Keratinocyte (primary cell): ENCODE data around the gene HSPA1B. TPM values are rescaled to one million over a fixed set of nuclear protein-coding genes. Genes with fewer than 3 reads are reported as not detected.
"Not testable (repeated sequence)": the region's sequence is repeated elsewhere in the genome, so short reads cannot be mapped to it uniquely, and the experiment has no call there.

ENCODE experiments used
- DNase-seq: peaks from one replicate; pipeline ENCODE4 v3.0.0-alpha.2; 2011; ENCODE audit warnings: low read depth, missing footprints, low spot score
- FAIRE-seq: peaks from 2 replicates; lab custom pipeline; 2011; peaks lifted over from hg19 to GRCh38; lab: Jason Lieb, UNC
- H2AFZ ChIP-seq: 2 replicates; pipeline ENCODE4 v1.6.0; 2012; ENCODE audit warnings: low read length, control low read depth, inconsistent platforms; ENCODE audit not compliant: control insufficient read depth
- H3K27ac ChIP-seq: 2 replicates; pipeline ENCODE4 v1.5.1; 2011; ENCODE audit warnings: low read length; ENCODE audit not compliant: control insufficient read depth, insufficient read depth
- H3K27me3 ChIP-seq: 3 replicates; pipeline ENCODE4 v1.6.0; 2011; ENCODE audit warnings: low read length; ENCODE audit not compliant: control insufficient read depth, insufficient read depth; ENCODE audit errors: extremely low read depth
- H3K36me3 ChIP-seq, 2 experiments: 2 replicates in 1 of 2; 3 replicates in 1 of 2; pipeline ENCODE4 v1.5.1; 2011; ENCODE audit warnings: low read length in 2 of 2, mild to moderate bottlenecking in 1 of 2; ENCODE audit not compliant: control insufficient read depth in 2 of 2, insufficient read depth in 2 of 2; ENCODE audit errors: extremely low read depth in 1 of 2
- H3K4me1 ChIP-seq: 3 replicates; pipeline ENCODE4 v1.5.1; 2011; ENCODE audit warnings: low read length; ENCODE audit not compliant: control insufficient read depth, insufficient read depth; ENCODE audit errors: extremely low read depth
- H3K4me2 ChIP-seq: 3 replicates; pipeline ENCODE4 v1.6.0; 2011; ENCODE audit warnings: low read depth, low read length; ENCODE audit not compliant: control insufficient read depth, insufficient read depth; ENCODE audit errors: extremely low read depth
- H3K4me3 ChIP-seq, 3 experiments: fragments of 200-600 bp in 1 of 3; sonication (generic) in 1 of 3; 2 replicates in 2 of 3; 3 replicates in 1 of 3; pipeline ENCODE4 v1.5.1; 2011 to 2016; ENCODE audit warnings: low read length in 3 of 3, mild to moderate bottlenecking in 3 of 3, control low read depth in 2 of 3, inconsistent platforms in 1 of 3, low read depth in 1 of 3, mixed read lengths in 1 of 3, mixed run types in 1 of 3, moderate library complexity in 1 of 3; ENCODE audit not compliant: control insufficient read depth in 2 of 3, insufficient read depth in 2 of 3; ENCODE audit errors: extremely low read depth in 1 of 3
- H3K79me2 ChIP-seq: 2 replicates; pipeline ENCODE4 v1.6.0; 2012; ENCODE audit warnings: low read length; ENCODE audit not compliant: control insufficient read depth, insufficient read depth
- H3K9ac ChIP-seq: 3 replicates; pipeline ENCODE4 v1.6.0; 2011; ENCODE audit warnings: low read length; ENCODE audit not compliant: control insufficient read depth, insufficient read depth; ENCODE audit errors: extremely low read depth
- H3K9me1 ChIP-seq: 3 replicates; pipeline ENCODE4 v1.6.0; 2011; ENCODE audit warnings: low read length; ENCODE audit not compliant: control insufficient read depth, insufficient read depth; ENCODE audit errors: extremely low read depth
- H3K9me3 ChIP-seq: 2 replicates; pipeline ENCODE4 v1.5.1; 2012; ENCODE audit warnings: low read depth, low read length; ENCODE audit not compliant: control insufficient read depth
- H4K20me1 ChIP-seq: 3 replicates; pipeline ENCODE4 v1.6.0; 2011; ENCODE audit warnings: low read length; ENCODE audit not compliant: control insufficient read depth, insufficient read depth; ENCODE audit errors: extremely low read depth
- CTCF ChIP-seq, 3 experiments: IDR thresholded peaks in 1 of 3; conservative IDR thresholded peaks in 1 of 3; optimal IDR thresholded peaks in 1 of 3; 2 replicates in 2 of 3; 3 replicates in 1 of 3; pipeline versions ENCODE3 to v1.5.1; 2011; ENCODE audit warnings: low read length in 3 of 3, mild to moderate bottlenecking in 3 of 3, moderate library complexity in 2 of 3, control low read depth in 1 of 3, inconsistent platforms in 1 of 3; ENCODE audit not compliant: insufficient read depth in 2 of 3; ENCODE audit errors: extremely low read depth in 1 of 3
- EZH2 ChIP-seq: IDR thresholded peaks from one replicate; pipeline ENCODE4 v1.6.1; 2012; ENCODE audit warnings: inconsistent platforms, mild to moderate bottlenecking, low read length, moderate library complexity
- dilution Hi-C: fragments of 300-500 bp; cut with MboI; formaldehyde crosslinking; loops from one replicate; pipeline ENCODE4 v1.7.0; 2020; ENCODE audit warnings: low sequenced_read_pairs; ENCODE audit not compliant: extremely low pct_ligation_motif_present
- polyA plus RNA-seq, 5 experiments: library from polyadenylated mRNA; depleted of rRNA in 3 of 5; stranded (reverse) in 3 of 5; stranded (forward) in 1 of 5; unstranded in 1 of 5; fragments of >200 nt; gene quantifications; 1 replicate in 1 of 5; 2 replicates in 3 of 5; 3 replicates in 1 of 5; pipeline versions ENCODE4 v1.2.1 to v1.2.3, GENCODE V29; 2011 to 2012; ENCODE audit warnings: missing spikeins in 2 of 5, low read depth in 1 of 5, low replicate concordance in 1 of 5

Gene HSPA1B
- polyA plus RNA-seq, 1 donor (not counting 4 experiments of a cell fraction or from before 2014, with no cell fraction given), result 48.1 TPM

- Histone ChIP-seq H3K4me3 (peak overlapping the region; percentile 63 to 90 (median 89)), H3K9me1 (no peaks in the 10 kb centered on the region), H4K20me1 (no peaks in the 10 kb centered on the region), H3K27ac (peak overlapping the region; percentile 71), H3K4me2 (peak overlapping the region; percentile 96), H3K36me3 (peaks cover 14 to 15% of the 10 kb centered on the region in 2 experiments), H2AFZ (peak overlapping the region; percentile 68), H3K9ac (peak overlapping the region; percentile 85), H3K79me2 (peaks cover 5% of the 10 kb centered on the region), H3K9me3 (no peaks in the 10 kb centered on the region), H3K4me1 (peaks cover 12% of the 10 kb centered on the region), H3K27me3 (no peaks in the 10 kb centered on the region)
- FAIRE-seq (no peak), DNase-seq (no peak)
- dilution Hi-C loops, result no loop called here
- TF ChIP-seq EZH2 (no peak), CTCF (optimal IDR thresholded peaks at IDR 0.05 in 1 of 3, IDR thresholded peaks at IDR 0.05 in 1 of 3, conservative IDR thresholded peaks at IDR 0.05 in 1 of 3; ENCODE audit: extremely low read depth in 1 of 3, insufficient read depth in 2 of 3, low read length in 3 of 3) (no peak)
Measured at GRCh38 chr6:31861919-31862343, 34.4 kb downstream of the HSPA1B start.

- DNase-seq (peak; percentile 99), FAIRE-seq (peak; percentile 17)
- Histone ChIP-seq H3K79me2 (peaks cover 5% of the 10 kb centered on the region), H3K4me3 (peak within 1 kb of the TSS; percentile 63 to 90 (median 89)), H3K36me3 (peaks cover 11 to 15% of the 10 kb centered on the region in 2 experiments), H3K9me1 (no peaks in the 10 kb centered on the region), H3K4me2 (peak within 1 kb of the TSS; percentile 96), H4K20me1 (no peaks in the 10 kb centered on the region), H3K9me3 (no peaks in the 10 kb centered on the region), H3K9ac (peak within 1 kb of the TSS; percentile 85), H3K27me3 (no peaks in the 10 kb centered on the region), H3K4me1 (peaks cover 12% of the 10 kb centered on the region), H3K27ac (peak within 1 kb of the TSS; percentile 71), H2AFZ (peak within 1 kb of the TSS; percentile 88)
- TF ChIP-seq CTCF (optimal IDR thresholded peaks at IDR 0.05 in 1 of 3, IDR thresholded peaks at IDR 0.05 in 1 of 3, conservative IDR thresholded peaks at IDR 0.05 in 1 of 3; ENCODE audit: extremely low read depth in 1 of 3, insufficient read depth in 2 of 3, low read length in 3 of 3), result no peak
- no peak for TF ChIP-seq EZH2
- dilution Hi-C loops, result no loop called here
Measured at GRCh38 chr6:31862344-31863235, 35.1 kb downstream of the HSPA1B start, which contains the start of gene NEU1. Gene NEU1 (minus strand): TSS chr6:31862821. CDS start chr6:31862776, 45 bp downstream.

GRCh38 chr6:31864123-31864562, 36.6 kb downstream of the HSPA1B start:
- H2AFZ ChIP-seq, FAIRE-seq, dilution Hi-C loops, H3K9me3 ChIP-seq, H4K20me1 ChIP-seq, H3K79me2 ChIP-seq, H3K27ac ChIP-seq, H3K27me3 ChIP-seq, H3K9me1 ChIP-seq, DNase-seq: not testable (repeated sequence)
- Histone ChIP-seq H3K36me3 (peaks cover 10 to 15% of the 10 kb centered on the region in 2 experiments), H3K4me2 (peak overlapping the region; percentile 72), H3K4me3 (peak overlapping the region; percentile 50 to 80 (median 64)), H3K4me1 (peaks cover 16% of the 10 kb centered on the region), H3K9ac (peak overlapping the region; percentile 85)
